H1 (cell line): ENCODE results near the gene CMIP. TPM values are rescaled to one million over a fixed set of nuclear protein-coding genes. Genes with fewer than 3 reads are reported as not detected.

ENCODE experiments used
- CTCF ChIA-PET: fragments of 300-600 bp; sonication (Branson Sonifier 250); formaldehyde crosslinking; loops from one replicate; lab custom pipeline; 2021; ENCODE audit not compliant: partially characterized antibody; lab: Charles Lee
- POLR2A ChIA-PET: fragments of 300-600 bp; sonication (Branson Sonifier 250); formaldehyde crosslinking; loops from one replicate; lab custom pipeline; 2021; ENCODE audit warnings: inconsistent platforms; ENCODE audit not compliant: partially characterized antibody; lab: Charles Lee
- DNase-seq, 2 experiments: peaks; one replicate each; pipeline versions ENCODE4 v3.0.0 to v3.0.0-alpha.2; 2010 to 2022; ENCODE audit warnings: low spot score in 2 of 2, low read depth in 1 of 2, mixed read lengths in 1 of 2
- FAIRE-seq: peaks from 2 replicates; lab custom pipeline; 2011; peaks lifted over from hg19 to GRCh38; lab: Jason Lieb, UNC
- H2AFZ ChIP-seq: 2 replicates; pipeline ENCODE4 v1.8.1; 2012; ENCODE audit warnings: low read length, inconsistent platforms
- H2AK5ac ChIP-seq: 2 replicates; pipeline ENCODE4 v1.6.1; 2013; ENCODE audit warnings: low read depth, low read length
- H2BK120ac ChIP-seq: replicated peaks from 2 replicates; pipeline ENCODE3; 2013; ENCODE audit warnings: low read depth, low read length, inconsistent platforms
- H2BK12ac ChIP-seq: 2 replicates; pipeline ENCODE4 v1.6.1; 2013; ENCODE audit warnings: low read depth, low read length
- H2BK15ac ChIP-seq: 2 replicates; pipeline ENCODE4 v1.6.1; 2013; ENCODE audit warnings: low read length
- H2BK20ac ChIP-seq: 2 replicates; pipeline ENCODE4 v1.6.1; 2013; ENCODE audit warnings: low read length
- H2BK5ac ChIP-seq: 2 replicates; pipeline ENCODE4 v1.6.1; 2013; ENCODE audit warnings: low read depth, low read length
- H3K14ac ChIP-seq: 2 replicates; pipeline ENCODE4 v1.6.1; 2013; ENCODE audit warnings: inconsistent platforms; ENCODE audit not compliant: insufficient read length
- H3K18ac ChIP-seq: 2 replicates; pipeline ENCODE4 v1.6.1; 2013; ENCODE audit warnings: low read length; ENCODE audit errors: extremely low read depth
- H3K23ac ChIP-seq: 2 replicates; pipeline ENCODE4 v1.6.1; 2013; ENCODE audit warnings: inconsistent platforms; ENCODE audit not compliant: insufficient read length
- H3K23me2 ChIP-seq: 2 replicates; pipeline ENCODE4 v1.6.1; 2013; ENCODE audit warnings: low read depth, low read length
- H3K27ac ChIP-seq: 2 replicates; pipeline ENCODE4 v1.6.1; 2011; ENCODE audit warnings: low read depth, low read length, inconsistent platforms
- H3K27me3 ChIP-seq, 4 experiments: replicated peaks in 1 of 4; 1 replicate in 1 of 4; 2 replicates in 3 of 4; pipeline versions ENCODE4 v1.6.1 to v1.8.1; 2011 to 2013; ENCODE audit warnings: low read length in 3 of 4, mild to moderate bottlenecking in 3 of 4, inconsistent platforms in 2 of 4, mixed read lengths in 2 of 4, moderate library complexity in 1 of 4; ENCODE audit not compliant: control insufficient read depth in 3 of 4, insufficient read depth in 3 of 4; ENCODE audit errors: extremely low read depth in 1 of 4
- H3K36me3 ChIP-seq, 4 experiments: 2 replicates each; pipeline versions ENCODE4 v1.6.1 to v1.8.1; 2011 to 2013; ENCODE audit warnings: mild to moderate bottlenecking in 4 of 4, low read length in 3 of 4, moderate library complexity in 2 of 4, control low read depth in 1 of 4, inconsistent platforms in 1 of 4; ENCODE audit not compliant: insufficient read depth in 4 of 4, control insufficient read depth in 2 of 4
- H3K4ac ChIP-seq: replicated peaks from 2 replicates; pipeline ENCODE3; 2013; ENCODE audit warnings: low read length, low read depth, mixed read lengths, inconsistent platforms; ENCODE audit not compliant: insufficient read length
- H3K4me1 ChIP-seq, 4 experiments: replicated peaks in 1 of 4; 1 replicate in 1 of 4; 2 replicates in 3 of 4; pipeline versions ENCODE4 v1.6.1 to v1.8.1; 2011 to 2013; ENCODE audit warnings: low read length in 3 of 4, inconsistent platforms in 2 of 4, mixed read lengths in 1 of 4; ENCODE audit not compliant: insufficient read depth in 4 of 4, control insufficient read depth in 3 of 4
- H3K4me2 ChIP-seq, 2 experiments: 2 replicates each; pipeline versions ENCODE4 v1.6.1 to v1.8.1; 2011 to 2013; ENCODE audit warnings: low read depth in 2 of 2, low read length in 2 of 2, control low read depth in 1 of 2, inconsistent platforms in 1 of 2, mild to moderate bottlenecking in 1 of 2; ENCODE audit not compliant: insufficient read depth in 1 of 2
- H3K4me3 ChIP-seq, 4 experiments: fragments of 200-600, 300-600 bp in 1 of 4; sonication (generic), shearing (Covaris generic), sonication (Bioruptor Twin) in 1 of 4; 2 replicates each; pipeline versions ENCODE4 v1.5.1 to v1.8.1; 2011 to 2016; ENCODE audit warnings: low read length in 4 of 4, low read depth in 3 of 4, control low read depth in 2 of 4, inconsistent platforms in 2 of 4, mild to moderate bottlenecking in 2 of 4, mixed read lengths in 1 of 4, moderate library complexity in 1 of 4; ENCODE audit not compliant: insufficient read depth in 2 of 4; ENCODE audit errors: extremely low read depth in 1 of 4
- H3K56ac ChIP-seq: replicated peaks from 2 replicates; pipeline ENCODE3; 2013; ENCODE audit warnings: low read depth, mild to moderate bottlenecking, mixed read lengths, low read length, inconsistent platforms; ENCODE audit not compliant: insufficient read length
- H3K79me1 ChIP-seq: 2 replicates; pipeline ENCODE4 v1.6.1; 2013; ENCODE audit warnings: low read depth, low read length, control low read depth
- H3K79me2 ChIP-seq, 2 experiments: 2 replicates each; pipeline versions ENCODE4 v1.6.1 to v1.8.1; 2012 to 2013; ENCODE audit warnings: low read length in 2 of 2, mild to moderate bottlenecking in 2 of 2, inconsistent platforms in 1 of 2; ENCODE audit not compliant: insufficient read depth in 2 of 2, control insufficient read depth in 1 of 2
- H3K9ac ChIP-seq, 4 experiments: replicated peaks in 1 of 4; 1 replicate in 1 of 4; 2 replicates in 3 of 4; pipeline versions ENCODE4 v1.6.1 to v1.8.1; 2011 to 2013; ENCODE audit warnings: low read depth in 3 of 4, low read length in 3 of 4, control low read depth in 2 of 4, mild to moderate bottlenecking in 2 of 4, moderate library complexity in 2 of 4, inconsistent platforms in 1 of 4; ENCODE audit errors: extremely low read depth in 1 of 4
- H3K9me3 ChIP-seq, 2 experiments: 2 replicates each; pipeline versions ENCODE4 v1.6.1 to v1.8.1; 2012 to 2013; ENCODE audit warnings: mild to moderate bottlenecking in 2 of 2, moderate library complexity in 2 of 2, control low read depth in 1 of 2, inconsistent platforms in 1 of 2, low read depth in 1 of 2, low read length in 1 of 2, mixed read lengths in 1 of 2; ENCODE audit not compliant: insufficient read depth in 2 of 2
- H4K20me1 ChIP-seq, 2 experiments: replicated peaks in 1 of 2; 2 replicates each; pipeline versions ENCODE3 to v1.8.1; 2011 to 2013; ENCODE audit warnings: inconsistent platforms in 2 of 2, low read length in 2 of 2, mild to moderate bottlenecking in 1 of 2; ENCODE audit not compliant: insufficient read depth in 2 of 2, control insufficient read depth in 1 of 2
- H4K5ac ChIP-seq: 2 replicates; pipeline ENCODE4 v1.6.1; 2013; ENCODE audit warnings: low read length, low read depth, mixed read lengths, inconsistent platforms; ENCODE audit not compliant: insufficient read length
- H4K8ac ChIP-seq: 2 replicates; pipeline ENCODE4 v1.8.0; 2013; ENCODE audit warnings: mild to moderate bottlenecking, moderate library complexity, low read length, inconsistent platforms; ENCODE audit not compliant: insufficient read depth; ENCODE audit errors: extremely low read depth
- H4K91ac ChIP-seq: replicated peaks from 2 replicates; pipeline ENCODE3; 2013; ENCODE audit warnings: low read length, mixed read lengths, inconsistent platforms; ENCODE audit not compliant: insufficient read length
- PHF8 ChIP-seq: fragments of 200-600 bp; sonication (generic); conservative IDR thresholded peaks from 2 replicates; pipeline ENCODE4 v1.7.1; 2012; ENCODE audit warnings: low read depth, mild to moderate bottlenecking, inconsistent platforms, low read length, moderate library complexity
- USF2 ChIP-seq: IDR thresholded peaks from 2 replicates; pipeline ENCODE4 v1.6.1; 2011; ENCODE audit warnings: low read length, improper control_type of control experiment
- WGBS, 2 experiments: shearing (Covaris generic) in 1 of 2; methylation state at CpG; one replicate each; pipeline versions ENCODE4 v1.1.6 to v1.1.7; 2013 to 2015; ENCODE audit warnings: low lambda C conversion rate in 2 of 2, mixed read lengths in 2 of 2, inconsistent platforms in 1 of 2, low coverage in 1 of 2, missing lambda C conversion rate in 1 of 2; ENCODE audit not compliant: insufficient replicate concordance in 2 of 2, insufficient coverage in 1 of 2, insufficient read length in 1 of 2; ENCODE audit errors: extremely low coverage in 1 of 2, missing lambda C conversion rate in 1 of 2; 5-methylcytosine and 5-hydroxymethylcytosine counted together
- polyA plus RNA-seq, 7 experiments: library from polyadenylated mRNA; depleted of rRNA in 3 of 7; stranded (reverse) in 5 of 7; unstranded in 2 of 7; fragments of >200 nt in 5 of 7; fragments of 200-250 nt in 2 of 7; gene quantifications; 1 replicate in 5 of 7; 2 replicates in 1 of 7; 4 replicates in 1 of 7; pipeline versions ENCODE4 v1.2.1 to v1.2.3, GENCODE V29; 2011 to 2013; ENCODE audit warnings: missing spikeins in 2 of 7, mixed read lengths in 2 of 7
- total RNA-seq: library from RNA; stranded (reverse); fragmentation: NEBNext Ultra II Directional; extraction: Animal tissue kit (Norgen Biotek cat#: 25700); gene quantifications from 2 replicates; pipeline ENCODE4 v1.2.1, GENCODE V29; 2021

The CMIP gene
- total and polyA plus RNA-seq, 2 of the 8 experiments (the other 6 are each of a cell fraction or from before 2014, with no cell fraction given): 7.9 to 53.2 TPM

GRCh38 chr16:81496742-81497141, 52.1 kb downstream of the CMIP start:
- H3K4me3 ChIP-seq: no peak overlapping the region
- H4K8ac ChIP-seq: no peak overlapping the region
- CTCF ChIA-PET: interaction anchor here (0.8 to 5.2 kb wide), 8 partner anchors 12 to 228 kb away, joined by 3 to 18 read pairs (median 4); no protein-coding TSS in a partner anchor
- no peak overlapping the region for H3K56ac ChIP-seq
- no peak overlapping the region for H2BK20ac ChIP-seq
- no peak overlapping the region for H3K23ac ChIP-seq
- FAIRE-seq: no peak
- H3K9ac ChIP-seq: no peak overlapping the region
- H3K18ac ChIP-seq: no peak overlapping the region
- H2BK12ac ChIP-seq: no peak overlapping the region
- no peaks in the 10 kb centered on the region for H3K27me3 ChIP-seq
- WGBS, 2 experiments: 74% methylated on average over 6 of the region's 6 CpGs; no CpG with 5 or more reads in 1 of the 2 experiments
- no peak overlapping the region for H2AK5ac ChIP-seq
- TF ChIP-seq USF2: no peak
- no peak for TF ChIP-seq PHF8
- TF ChIP-seq, all 59 proteins: peak for 0
- Histone ChIP-seq H2BK5ac (no peak overlapping the region), H2AFZ (no peak overlapping the region), H3K4me1 (peaks cover 0 to 23% (median 10%) of the 10 kb centered on the region in 4 experiments; a peak in 5 of 7 replicates), H4K5ac (no peak overlapping the region), H3K27ac (no peak overlapping the region), H4K20me1 (peaks cover 16 to 18% of the 10 kb centered on the region in 2 experiments), H3K36me3 (no peaks in the 10 kb centered on the region), H2BK120ac (no peak overlapping the region), H3K79me2 (peaks cover 7 to 87% of the 10 kb centered on the region in 2 experiments; a peak in 3 of 4 replicates), H3K79me1 (peaks cover 37% of the 10 kb centered on the region), H3K9me3 (no peaks in the 10 kb centered on the region), H3K14ac (no peak overlapping the region), H4K91ac (no peak overlapping the region), H3K23me2 (no peaks in the 10 kb centered on the region), H2BK15ac (no peak overlapping the region), H3K4ac (no peak overlapping the region), H3K4me2 (no peak overlapping the region)
- POLR2A ChIA-PET: no interaction called here
- no peak for DNase-seq
